HG02623 (cell line): ENCODE measurements around the gene CPSF4L.

ENCODE experiments used
- ATAC-seq: cut with Tn5 transposase; IDR thresholded peaks from one replicate; pipeline ENCODE4 v1.9.1; 2021; ENCODE audit warnings: moderate library complexity; ENCODE audit not compliant: unreplicated experiment

The CPSF4L gene

DNA sequence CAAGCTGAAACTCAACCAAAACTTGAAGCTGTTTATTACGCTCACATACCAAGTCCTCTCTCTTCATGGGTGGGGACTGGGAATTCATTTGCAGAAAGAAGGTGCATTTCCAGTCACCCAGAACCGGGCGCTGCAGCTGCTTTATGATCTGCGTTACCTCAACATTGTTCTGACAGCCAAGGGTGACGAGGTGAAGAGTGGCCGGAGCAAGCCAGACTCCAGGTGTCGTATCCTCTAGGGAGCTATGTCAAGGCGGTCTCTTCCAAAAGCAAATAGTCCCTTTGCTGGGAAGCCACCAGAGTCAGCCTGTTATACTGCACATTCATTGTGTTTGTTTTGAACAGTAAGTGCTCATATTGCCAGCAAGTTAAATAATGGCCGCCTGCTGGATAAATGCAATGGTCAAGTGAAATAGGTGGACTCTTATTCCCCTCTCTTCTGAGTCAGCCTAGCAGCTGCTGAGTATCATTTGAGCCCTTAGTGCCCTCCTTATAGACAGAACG is 56.2 kb downstream of the CPSF4L start:
- ATAC-seq = no peak

- no peak for ATAC-seq
These were observed 57.7 kb downstream of the CPSF4L start for GRCh38 chr17:73203788-73204479.

- no peak for ATAC-seq
These were observed 58.4 kb downstream of the CPSF4L start for GRCh38 chr17:73203135-73203787.

DNA sequence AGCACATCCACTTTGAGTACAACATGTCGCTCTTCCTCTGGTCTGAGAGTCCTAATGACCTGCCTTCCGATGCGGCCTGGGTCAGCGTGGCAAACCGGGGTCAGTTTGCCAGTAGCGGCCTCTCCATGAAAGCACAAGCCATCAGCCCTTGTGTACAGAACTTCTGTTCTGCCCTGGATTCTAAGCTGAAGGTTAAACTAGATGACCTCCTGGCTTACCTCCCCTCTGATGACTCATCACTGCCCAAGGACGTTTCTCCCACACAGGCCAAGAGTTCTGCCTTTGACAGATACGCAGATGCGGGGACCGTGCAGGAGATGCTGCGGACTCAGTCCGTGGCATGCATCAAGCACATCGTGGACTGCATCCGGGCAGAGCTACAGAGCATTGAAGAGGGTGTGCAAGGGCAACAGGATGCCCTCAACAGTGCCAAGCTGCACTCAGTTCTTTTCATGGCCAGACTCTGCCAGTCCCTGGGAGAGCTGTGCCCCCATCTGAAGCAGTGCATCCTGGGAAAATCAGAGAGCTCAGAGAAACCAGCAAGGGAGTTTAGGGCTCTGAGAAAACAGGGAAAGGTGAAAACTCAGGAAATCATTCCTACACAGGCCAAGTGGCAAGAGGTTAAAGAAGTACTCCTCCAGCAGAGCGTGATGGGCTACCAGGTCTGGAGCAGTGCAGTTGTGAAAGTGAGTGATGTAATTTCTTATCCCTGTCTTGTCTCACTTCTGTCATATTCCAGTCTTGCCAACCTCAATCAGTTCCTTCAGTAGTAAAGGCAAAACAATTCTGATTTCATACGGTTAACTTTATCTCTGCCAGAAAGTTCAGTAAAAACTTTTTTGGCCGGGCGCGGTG is 60.2 kb downstream of the CPSF4L start:
- no peak for ATAC-seq

DNA sequence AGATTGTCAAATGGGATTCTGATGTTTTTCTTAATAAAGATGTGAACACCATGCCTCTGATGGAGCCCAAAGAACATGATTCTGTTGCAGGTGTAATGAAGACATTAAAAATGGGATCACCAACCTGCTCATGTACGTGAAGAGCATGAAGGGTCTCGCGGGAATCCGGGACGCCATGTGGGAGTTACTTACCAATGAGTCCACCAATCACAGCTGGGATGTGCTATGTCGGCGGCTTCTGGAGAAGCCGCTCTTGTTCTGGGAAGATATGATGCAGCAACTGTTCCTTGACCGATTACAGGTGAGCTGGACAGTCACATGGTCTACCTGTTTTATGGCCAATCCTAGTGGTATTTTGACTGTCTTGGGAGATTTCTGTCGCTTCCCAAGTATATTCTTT is 61.2 kb downstream of the CPSF4L start:
- ATAC-seq = no peak

DNA sequence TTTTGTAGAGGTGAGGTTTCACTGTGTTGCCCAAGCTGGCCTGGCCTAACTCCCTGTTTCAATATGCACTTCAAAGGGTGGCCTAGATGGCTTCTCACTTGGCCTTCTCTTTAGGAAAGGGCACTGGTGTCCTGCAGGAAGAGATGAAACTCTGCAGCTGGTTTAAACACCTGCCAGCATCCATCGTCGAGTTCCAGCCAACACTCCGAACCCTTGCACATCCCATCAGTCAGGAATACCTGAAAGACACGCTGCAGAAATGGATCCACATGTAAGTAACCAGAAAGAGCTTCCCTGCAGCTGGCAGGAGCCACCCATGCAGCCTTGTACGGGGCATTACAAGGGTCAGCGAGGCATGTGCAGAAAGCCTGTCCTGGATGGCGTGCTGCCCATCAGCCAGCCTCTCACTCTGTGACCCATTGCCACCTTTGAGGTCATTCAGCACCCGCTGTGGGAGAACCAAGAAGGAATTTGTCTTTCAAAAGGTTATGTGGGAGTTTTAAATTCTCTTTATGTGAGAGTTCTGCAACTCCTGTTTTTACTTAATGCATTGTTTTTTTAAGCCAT is 61.8 kb downstream of the CPSF4L start:
- no peak for ATAC-seq

DNA sequence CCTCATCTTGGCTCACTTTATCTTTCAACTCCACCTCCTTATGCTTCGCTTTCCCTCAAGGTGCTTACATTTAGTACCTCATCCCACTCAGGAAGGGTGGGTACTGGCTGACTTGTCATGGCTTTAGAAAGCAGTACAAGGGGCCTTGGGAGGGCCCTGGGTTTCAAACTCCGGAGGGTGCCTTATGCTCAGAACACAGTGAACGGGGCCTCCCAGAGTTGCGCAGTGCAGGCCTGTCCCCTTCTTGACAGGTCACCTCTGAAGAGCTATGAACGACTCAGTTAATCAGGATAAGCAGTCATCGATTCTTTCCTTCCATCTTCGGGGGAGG is 62.8 kb downstream of the CPSF4L start:
- no peak for ATAC-seq
